ENCODE results near the gene MYZAP.

MYZAP gene

DNA sequence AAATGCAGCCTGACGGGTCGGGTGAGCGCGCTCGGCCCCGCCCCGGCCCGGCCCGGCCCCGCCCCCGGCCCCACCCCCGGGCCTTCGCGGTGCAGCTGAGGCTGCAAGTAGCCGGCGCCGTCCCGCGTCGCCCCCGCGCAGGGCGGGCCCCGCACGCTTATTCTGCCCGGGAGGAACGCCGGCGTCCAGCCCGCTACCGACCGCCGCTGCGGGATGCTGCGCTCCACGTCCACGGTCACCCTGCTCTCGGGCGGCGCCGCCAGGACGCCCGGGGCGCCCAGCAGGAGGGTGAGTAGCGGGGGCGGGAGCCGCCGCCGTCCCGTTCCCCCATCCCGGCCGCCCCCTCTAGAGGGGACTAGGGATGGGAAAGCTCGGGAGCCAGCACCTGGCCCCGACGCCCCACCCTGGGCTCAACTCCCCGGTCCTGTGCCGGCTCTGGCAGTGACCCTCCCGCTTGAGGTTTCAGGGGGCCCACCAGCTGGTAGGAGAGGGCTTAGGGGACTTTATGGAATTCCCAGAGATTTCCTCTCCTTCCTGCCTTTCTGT lies at the start of gene MYZAP:
Gene MYZAP (plus strand): TSS at position 83 of the 546 bp plus-strand sequence. CDS start 131 bp downstream, at position 214.
- no peak for DNase-seq (ENCODE audit: low spot score)

GRCh38 chr15:57542505-57542817 lies 49.2 kb upstream of the MYZAP start:
- no peak for DNase-seq (ENCODE audit: low spot score)

GRCh38 chr15:57544848-57545480 lies 46.7 kb upstream of the MYZAP start:
- DNase-seq (ENCODE audit: low spot score) = no peak

DNA sequence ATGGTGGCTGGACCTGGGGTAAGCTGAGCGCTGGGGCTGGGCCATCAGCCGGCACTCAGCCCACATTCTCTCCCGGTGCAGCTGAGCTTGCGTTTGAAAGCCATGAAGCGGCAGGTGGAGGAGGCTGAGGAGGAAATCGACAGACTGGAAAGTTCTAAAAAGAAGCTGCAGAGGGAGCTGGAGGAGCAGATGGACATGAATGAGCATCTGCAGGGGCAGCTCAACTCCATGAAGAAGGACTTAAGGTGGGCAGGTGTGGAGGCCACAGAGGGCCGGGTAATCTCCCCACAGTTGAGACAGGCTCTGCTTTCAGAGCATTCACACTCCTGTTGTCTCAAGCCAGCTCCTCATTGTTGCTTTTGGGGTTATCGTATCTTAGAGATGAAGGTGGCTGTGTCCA lies 45.7 kb upstream of the MYZAP start:
- no peak for DNase-seq (ENCODE audit: low spot score)

DNA sequence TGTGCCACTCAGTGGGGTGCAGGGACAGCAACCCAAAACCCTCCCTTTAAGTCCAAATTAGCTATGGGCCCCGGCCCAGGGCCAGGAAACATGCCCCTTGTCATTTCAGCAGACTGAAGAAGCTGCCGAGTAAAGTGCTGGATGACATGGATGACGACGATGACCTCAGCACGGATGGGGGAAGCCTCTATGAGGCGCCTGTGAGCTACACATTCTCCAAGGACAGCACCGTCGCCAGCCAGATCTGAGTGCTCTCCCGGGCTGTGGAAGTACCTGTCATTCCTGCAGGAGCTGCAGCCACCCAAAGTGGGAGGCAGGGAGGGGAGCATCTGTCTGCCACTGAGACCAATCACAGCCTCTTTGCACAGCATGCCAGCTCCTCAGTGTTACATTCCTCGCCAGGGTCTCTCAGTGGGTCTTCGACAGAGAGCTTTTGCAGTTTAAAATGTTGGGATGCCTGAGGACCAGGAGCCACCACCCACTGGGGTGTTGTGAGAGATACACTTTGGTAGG lies 44.4 kb upstream of the MYZAP start:
- DNase-seq (ENCODE audit: low spot score) = no peak

- no peak for DNase-seq (ENCODE audit: low spot score)
Measured at GRCh38 chr15:57548351-57548750, 43.4 kb upstream of the MYZAP start.

DNA sequence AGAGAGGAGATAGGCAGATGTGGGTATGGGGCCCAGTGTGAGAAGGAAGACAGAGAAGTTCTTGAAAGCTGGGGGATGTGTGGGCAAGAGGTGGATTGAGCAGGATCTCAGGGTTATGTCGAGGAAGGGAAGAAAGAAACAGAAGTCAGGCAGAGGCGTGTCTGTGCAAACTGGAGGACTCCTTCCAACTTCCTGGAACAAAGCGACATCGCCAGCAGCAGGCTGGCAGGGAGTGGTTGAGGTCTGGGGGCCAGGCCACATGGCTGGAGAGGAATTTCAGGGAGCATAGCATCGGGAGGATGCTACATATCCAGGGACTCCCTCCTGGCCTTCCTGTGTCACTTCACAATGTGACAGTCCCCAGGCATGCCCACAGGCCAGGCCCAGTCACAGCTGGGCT lies 42.9 kb upstream of the MYZAP start:
- DNase-seq (ENCODE audit: low spot score) = no peak

- no peak for DNase-seq (ENCODE audit: low spot score)
Measured at GRCh38 chr15:57549935-57550334, 41.8 kb upstream of the MYZAP start.

DNA sequence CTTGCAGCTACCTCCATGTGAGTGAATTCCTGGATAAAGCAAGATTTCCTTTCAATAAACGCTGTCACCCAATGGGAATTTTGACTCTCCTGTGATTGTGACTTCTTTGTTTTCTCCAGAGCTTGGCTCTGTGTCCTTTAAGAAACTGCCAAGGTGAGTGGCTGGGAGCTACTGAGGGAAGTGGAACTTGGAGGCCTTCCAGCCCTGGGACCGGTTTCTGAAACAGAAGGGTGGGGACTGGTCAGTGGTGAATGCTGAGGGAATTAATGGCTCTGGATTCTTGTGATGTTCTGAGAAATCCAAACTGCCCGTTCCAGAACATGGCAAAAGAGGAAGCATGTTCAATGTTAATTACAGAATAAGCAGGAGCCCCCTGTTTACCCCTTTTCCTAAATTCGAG lies 41.1 kb upstream of the MYZAP start:
- DNase-seq (ENCODE audit: low spot score) = no peak

DNA sequence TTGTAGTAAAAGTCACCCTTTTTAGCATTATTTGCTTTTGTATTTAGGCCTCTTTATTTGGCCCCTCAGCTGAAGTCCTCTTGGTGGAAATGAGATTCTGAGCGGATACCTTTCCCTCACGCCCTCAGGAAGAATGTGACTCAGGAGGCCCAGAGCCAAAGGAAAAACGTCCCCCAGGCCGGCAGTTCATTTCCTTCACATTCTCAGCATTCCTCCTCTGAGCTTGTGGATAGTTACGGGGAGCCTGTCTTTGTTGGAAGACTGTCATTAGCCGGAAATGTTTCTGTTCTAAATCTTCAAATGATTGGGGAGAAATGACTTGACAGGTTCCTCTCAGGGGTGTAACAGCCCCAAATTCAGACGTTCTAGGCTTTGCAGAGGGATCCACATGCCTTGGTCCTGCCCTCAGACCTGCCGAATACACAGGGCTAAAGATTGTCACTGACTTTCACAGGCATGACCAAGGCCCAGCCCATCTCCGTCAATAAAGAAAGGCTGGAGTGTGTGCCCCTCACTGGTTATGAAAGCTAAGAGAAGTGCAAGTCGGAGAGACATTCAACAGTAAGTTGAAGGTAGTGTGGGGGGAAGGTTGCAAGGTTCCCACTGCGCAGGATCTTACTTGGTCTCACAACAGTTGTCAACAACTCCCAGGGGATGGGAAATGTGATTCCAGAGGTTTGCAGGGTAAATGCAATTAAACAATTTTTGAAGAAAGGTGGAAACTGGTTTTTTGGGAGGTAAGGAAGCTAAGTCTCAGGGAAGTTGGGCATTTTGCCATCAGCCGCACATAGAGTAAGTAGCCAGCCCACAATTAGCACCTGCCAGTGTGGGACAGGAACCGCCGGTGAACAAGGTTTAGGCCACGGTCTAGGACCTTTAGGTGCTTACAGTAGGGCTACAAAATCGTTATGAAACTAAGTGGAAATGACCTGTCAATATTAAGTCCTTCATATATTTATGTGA lies 39.7 kb upstream of the MYZAP start:
- DNase-seq (ENCODE audit: low spot score) = peak; percentile 51

GRCh38 chr15:57552678-57553334 lies 38.9 kb upstream of the MYZAP start:
- no peak for DNase-seq (ENCODE audit: low spot score)

DNA sequence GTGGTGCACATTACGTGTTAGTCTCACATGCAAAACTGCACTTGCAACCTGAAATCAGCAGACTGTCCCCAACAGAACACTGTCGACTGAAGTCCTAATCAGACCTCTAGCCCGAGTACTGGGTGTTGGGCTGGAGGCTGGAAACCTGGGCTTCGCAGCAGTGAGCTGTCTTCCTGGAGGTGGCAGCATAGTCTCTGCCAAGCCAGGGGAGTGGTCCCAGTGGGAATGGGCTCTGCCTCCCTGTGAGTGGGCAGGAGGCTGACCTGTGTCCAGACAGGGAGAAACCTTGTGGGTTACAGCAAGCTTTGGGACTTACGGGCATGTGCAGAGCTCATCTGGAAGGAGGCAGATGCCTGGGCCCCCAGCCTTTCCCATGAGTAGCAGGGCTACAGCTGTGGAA lies 38.2 kb upstream of the MYZAP start:
- no peak for DNase-seq (ENCODE audit: low spot score)

- DNase-seq (ENCODE audit: low spot score) = no peak
Measured at GRCh38 chr15:57554063-57554811, 37.5 kb upstream of the MYZAP start.

- no peak for DNase-seq (ENCODE audit: low spot score)
Measured at GRCh38 chr15:57554812-57555179, 36.9 kb upstream of the MYZAP start.

GRCh38 chr15:57555270-57555669 lies 36.4 kb upstream of the MYZAP start:
- no peak for DNase-seq (ENCODE audit: low spot score)

GRCh38 chr15:57556040-57556439 lies 35.7 kb upstream of the MYZAP start:
- DNase-seq (ENCODE audit: low spot score) = no peak

- no peak for DNase-seq (ENCODE audit: low spot score)
Measured at GRCh38 chr15:57557267-57557666, 34.4 kb upstream of the MYZAP start.

DNA sequence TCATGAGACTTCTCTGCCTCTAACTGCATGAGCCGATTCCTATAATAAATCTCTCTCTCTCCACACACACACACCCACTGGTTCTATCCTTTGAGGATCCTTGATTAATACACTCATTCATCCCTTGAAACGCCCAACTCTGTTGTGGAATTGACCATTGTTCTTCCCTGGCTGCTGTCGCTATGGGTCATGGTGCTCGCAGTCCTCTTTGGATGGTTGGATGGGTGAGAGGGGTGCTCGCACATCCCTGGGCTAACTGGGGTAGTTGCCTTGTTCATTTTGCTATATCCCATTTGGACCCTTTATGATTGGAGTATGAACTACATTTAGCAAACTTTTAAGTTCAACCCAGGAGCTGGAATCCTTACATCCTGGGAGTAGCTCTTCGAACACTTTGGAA lies 33.9 kb upstream of the MYZAP start:
- DNase-seq (ENCODE audit: low spot score) = no peak

DNA sequence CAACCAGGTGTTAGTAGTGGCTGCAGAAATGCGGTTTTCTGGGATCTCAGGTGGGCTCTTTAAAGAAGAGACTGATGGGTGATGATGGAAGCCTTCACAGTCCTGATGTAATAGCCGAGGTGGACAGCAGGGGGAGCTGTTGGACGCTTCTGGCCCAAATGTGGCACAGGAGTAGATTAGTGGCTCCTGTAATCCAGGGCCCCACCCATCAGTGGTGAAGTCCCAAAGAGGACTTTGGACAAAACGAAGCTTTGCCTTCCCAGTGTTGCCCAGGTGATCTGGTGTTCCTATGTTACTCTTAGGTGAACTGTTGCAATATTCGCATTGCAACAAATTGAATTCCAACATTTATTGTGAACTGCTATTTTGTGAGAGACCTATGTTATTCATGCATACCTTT lies 31.8 kb upstream of the MYZAP start:
- DNase-seq (ENCODE audit: low spot score) = peak; percentile 31

DNA sequence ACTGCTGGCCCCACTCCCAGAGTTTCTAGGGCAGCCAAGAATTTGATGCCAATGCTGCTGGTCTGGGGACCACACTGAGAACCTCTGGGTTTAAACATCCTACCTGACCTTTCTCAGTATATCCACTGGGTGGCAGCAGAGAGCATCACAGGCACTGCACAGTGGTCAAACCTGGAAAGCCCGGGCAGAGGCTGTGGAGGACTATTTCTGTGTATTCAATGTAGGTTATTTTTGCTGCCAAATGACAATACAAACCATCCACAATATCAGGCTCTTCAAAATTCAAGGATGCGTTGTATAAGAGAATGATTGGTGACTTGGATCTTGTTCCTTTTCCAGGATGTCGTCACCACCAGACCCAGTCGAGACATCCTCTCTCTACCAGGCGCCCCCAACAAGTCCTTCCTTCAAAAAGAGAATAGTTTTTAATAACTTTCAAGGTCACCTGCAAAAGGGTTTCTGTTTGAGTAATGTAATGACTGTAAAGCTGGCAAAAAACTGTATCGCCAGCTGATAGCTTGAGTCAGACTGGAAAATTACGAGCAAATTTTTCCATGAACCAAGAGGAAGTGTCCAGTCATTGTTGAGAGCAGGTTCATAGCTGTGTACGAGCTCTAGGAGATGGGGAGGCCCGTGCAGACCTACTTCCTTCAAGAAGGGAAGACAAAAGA lies 30.5 kb upstream of the MYZAP start:
- DNase-seq (ENCODE audit: low spot score) = peak; percentile 50

DNA sequence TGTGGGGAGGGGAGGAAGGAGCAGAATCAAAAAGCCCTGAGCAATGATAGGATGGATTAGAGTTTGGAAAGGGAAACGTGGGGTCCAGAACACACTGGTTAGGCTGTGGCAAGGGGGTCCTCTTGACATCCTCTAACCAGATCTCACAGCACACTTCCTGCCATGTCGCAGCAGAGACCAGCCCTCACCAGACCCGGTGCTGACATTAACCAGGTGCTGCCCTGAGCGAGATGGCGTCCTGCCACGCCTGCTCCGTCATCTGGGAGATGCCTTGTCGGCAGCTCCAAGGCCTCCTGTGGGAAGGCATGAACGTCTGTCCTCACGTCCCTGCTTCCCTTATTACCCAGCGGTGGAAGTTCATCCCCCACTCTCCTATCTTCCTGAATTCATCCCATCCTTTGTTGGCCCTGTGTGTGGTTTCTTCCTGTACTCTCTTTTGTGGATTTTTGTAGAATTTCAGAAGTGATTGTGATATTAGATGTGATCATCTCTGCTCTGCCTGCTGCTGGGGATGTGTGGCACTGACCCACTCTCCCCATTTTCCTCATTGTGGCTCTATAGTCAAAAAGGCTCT lies 29.4 kb upstream of the MYZAP start:
- no peak for DNase-seq (ENCODE audit: low spot score)
